ENCODE measurements around the gene ROR2.

DNA sequence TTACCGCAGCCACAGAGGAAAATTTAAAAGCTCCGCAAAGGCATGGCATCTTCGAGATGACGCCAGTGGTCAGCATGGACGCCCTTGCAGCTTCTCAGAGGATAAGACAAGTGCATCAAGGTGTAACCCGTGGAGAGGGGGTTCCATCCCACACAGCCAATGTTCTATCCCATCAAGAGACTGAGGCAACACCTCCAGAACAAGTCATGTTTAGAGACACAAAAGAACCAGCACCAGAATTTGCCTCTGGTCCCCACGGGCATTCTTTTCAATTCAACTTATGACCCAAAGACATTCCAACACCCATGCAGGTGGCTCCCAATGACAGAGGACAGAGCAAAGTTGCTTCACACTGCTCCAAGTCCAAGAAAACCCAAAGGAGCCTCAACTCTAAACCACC lies 20.7 kb downstream of the ROR2 start:
- TF ChIP-seq GTF2F1 (IDR thresholded peaks at IDR 0.05; ENCODE audit: borderline replicate concordance, low read depth, low read length) (no peak), EZH2 (IDR thresholded peaks at IDR 0.05; ENCODE audit: low read depth, low read length, severe bottlenecking) (no peak), MAFK (IDR thresholded peaks at IDR 0.05; ENCODE audit: low read depth, low read length) (no peak), POLR2AphosphoS5 (IDR thresholded peaks at IDR 0.05; ENCODE audit: low read depth, low read length) (no peak), TCF12 (IDR thresholded peaks at IDR 0.05; ENCODE audit: low read depth, low read length) (no peak), RXRA (IDR thresholded peaks at IDR 0.05; ENCODE audit: insufficient read depth, low read depth, low read length) (no peak), NANOG (IDR thresholded peaks at IDR 0.05; ENCODE audit: insufficient read depth, low read depth, low read length, poor library complexity, severe bottlenecking) (no peak), RAD21 (IDR thresholded peaks at IDR 0.05 in 1 of 2, conservative IDR thresholded peaks at IDR 0.05 in 1 of 2; ENCODE audit: low read depth in 2 of 2, low read length in 2 of 2) (no peak)
- TF ChIP-seq, protein P1, sequence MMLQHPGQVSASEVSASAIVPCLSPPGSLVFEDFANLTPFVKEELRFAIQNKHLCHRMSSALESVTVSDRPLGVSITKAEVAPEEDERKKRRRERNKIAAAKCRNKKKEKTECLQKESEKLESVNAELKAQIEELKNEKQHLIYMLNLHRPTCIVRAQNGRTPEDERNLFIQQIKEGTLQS (IDR thresholded peaks at IDR 0.05; ENCODE audit: insufficient read depth, low read depth, low read length), result no peak
- TF ChIP-seq, protein P2, sequence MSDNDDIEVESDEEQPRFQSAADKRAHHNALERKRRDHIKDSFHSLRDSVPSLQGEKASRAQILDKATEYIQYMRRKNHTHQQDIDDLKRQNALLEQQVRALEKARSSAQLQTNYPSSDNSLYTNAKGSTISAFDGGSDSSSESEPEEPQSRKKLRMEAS (IDR thresholded peaks at IDR 0.05), result no peak
- TF ChIP-seq, protein P3, sequence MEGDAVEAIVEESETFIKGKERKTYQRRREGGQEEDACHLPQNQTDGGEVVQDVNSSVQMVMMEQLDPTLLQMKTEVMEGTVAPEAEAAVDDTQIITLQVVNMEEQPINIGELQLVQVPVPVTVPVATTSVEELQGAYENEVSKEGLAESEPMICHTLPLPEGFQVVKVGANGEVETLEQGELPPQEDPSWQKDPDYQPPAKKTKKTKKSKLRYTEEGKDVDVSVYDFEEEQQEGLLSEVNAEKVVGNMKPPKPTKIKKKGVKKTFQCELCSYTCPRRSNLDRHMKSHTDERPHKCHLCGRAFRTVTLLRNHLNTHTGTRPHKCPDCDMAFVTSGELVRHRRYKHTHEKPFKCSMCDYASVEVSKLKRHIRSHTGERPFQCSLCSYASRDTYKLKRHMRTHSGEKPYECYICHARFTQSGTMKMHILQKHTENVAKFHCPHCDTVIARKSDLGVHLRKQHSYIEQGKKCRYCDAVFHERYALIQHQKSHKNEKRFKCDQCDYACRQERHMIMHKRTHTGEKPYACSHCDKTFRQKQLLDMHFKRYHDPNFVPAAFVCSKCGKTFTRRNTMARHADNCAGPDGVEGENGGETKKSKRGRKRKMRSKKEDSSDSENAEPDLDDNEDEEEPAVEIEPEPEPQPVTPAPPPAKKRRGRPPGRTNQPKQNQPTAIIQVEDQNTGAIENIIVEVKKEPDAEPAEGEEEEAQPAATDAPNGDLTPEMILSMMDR (IDR thresholded peaks at IDR 0.05; ENCODE audit: control extremely low read depth in 1 of 3, insufficient read depth in 1 of 3, low read depth in 1 of 3, low read length in 3 of 3), result no peak

All from H1 (cell line).